Breast epithelium (tissue), 3 donors: Measurements from ENCODE around the gene COL9A3.

Source experiments
- POLR2A ChIP-seq: fragments of 450-650 bp; IDR thresholded peaks from one replicate; pipeline ENCODE4 v1.6.1; 2016; ENCODE audit warnings: antibody characterized with exemption, mild to moderate bottlenecking, moderate library complexity
- POLR2AphosphoS5 ChIP-seq, 3 donors: sonication (generic); formaldehyde crosslinking; IDR thresholded peaks; one replicate each; pipeline ENCODE4 v1.6.1; 2017; ENCODE audit warnings: antibody characterized with exemption in 3 of 3
- TF ChIP-seq, protein P1 (sequence below), 3 donors: fragments of 450-650 bp; IDR thresholded peaks; one replicate each; pipeline ENCODE4 v1.5.1; 2016 to 2017; ENCODE audit warnings: antibody characterized with exemption in 3 of 3, mild to moderate bottlenecking in 3 of 3, moderate library complexity in 3 of 3

GRCh38 chr20:62885896-62886708, 69.3 kb downstream of the COL9A3 start:
- TF ChIP-seq, protein P1, sequence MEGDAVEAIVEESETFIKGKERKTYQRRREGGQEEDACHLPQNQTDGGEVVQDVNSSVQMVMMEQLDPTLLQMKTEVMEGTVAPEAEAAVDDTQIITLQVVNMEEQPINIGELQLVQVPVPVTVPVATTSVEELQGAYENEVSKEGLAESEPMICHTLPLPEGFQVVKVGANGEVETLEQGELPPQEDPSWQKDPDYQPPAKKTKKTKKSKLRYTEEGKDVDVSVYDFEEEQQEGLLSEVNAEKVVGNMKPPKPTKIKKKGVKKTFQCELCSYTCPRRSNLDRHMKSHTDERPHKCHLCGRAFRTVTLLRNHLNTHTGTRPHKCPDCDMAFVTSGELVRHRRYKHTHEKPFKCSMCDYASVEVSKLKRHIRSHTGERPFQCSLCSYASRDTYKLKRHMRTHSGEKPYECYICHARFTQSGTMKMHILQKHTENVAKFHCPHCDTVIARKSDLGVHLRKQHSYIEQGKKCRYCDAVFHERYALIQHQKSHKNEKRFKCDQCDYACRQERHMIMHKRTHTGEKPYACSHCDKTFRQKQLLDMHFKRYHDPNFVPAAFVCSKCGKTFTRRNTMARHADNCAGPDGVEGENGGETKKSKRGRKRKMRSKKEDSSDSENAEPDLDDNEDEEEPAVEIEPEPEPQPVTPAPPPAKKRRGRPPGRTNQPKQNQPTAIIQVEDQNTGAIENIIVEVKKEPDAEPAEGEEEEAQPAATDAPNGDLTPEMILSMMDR (IDR thresholded peaks at IDR 0.05), result no peak
- TF ChIP-seq POLR2AphosphoS5 (IDR thresholded peaks at IDR 0.05) (no peak), POLR2A (no peak)
